ENCODE measurements around the gene PIK3AP1.

Gene PIK3AP1

GRCh38 chr10:96719200-96719599 lies 1.1 kb downstream of the PIK3AP1 start:
- TF ChIP-seq CTCF (conservative IDR thresholded peaks at IDR 0.05; ENCODE audit: low read length) = no peak
- no peak for DNase-seq (ENCODE audit: low read depth)
- H3K4me3 ChIP-seq (ENCODE audit: low read length) = no peak overlapping the region

GRCh38 chr10:96718304-96718990 lies 1.9 kb downstream of the PIK3AP1 start:
- H3K4me3 ChIP-seq (ENCODE audit: low read length) = no peak overlapping the region
- no peak for DNase-seq (ENCODE audit: low read depth)
- no peak for TF ChIP-seq CTCF (conservative IDR thresholded peaks at IDR 0.05; ENCODE audit: low read length)

- DNase-seq (ENCODE audit: low read depth) = no peak
- no peak for TF ChIP-seq CTCF (conservative IDR thresholded peaks at IDR 0.05; ENCODE audit: low read length)
- H3K4me3 ChIP-seq (ENCODE audit: low read length) = no peak overlapping the region
Observed at GRCh38 chr10:96716390-96716789, 3.9 kb downstream of the PIK3AP1 start.

- no peak for TF ChIP-seq CTCF (conservative IDR thresholded peaks at IDR 0.05; ENCODE audit: low read length)
- no peak for DNase-seq (ENCODE audit: low read depth)
Observed at GRCh38 chr10:96714746-96715255, 5.5 kb downstream of the PIK3AP1 start.

GRCh38 chr10:96714031-96714590 lies 6.2 kb downstream of the PIK3AP1 start:
- no peak for TF ChIP-seq CTCF (conservative IDR thresholded peaks at IDR 0.05; ENCODE audit: low read length)
- H3K4me3 ChIP-seq (ENCODE audit: low read length) = no peak overlapping the region
- peak; percentile 15 for DNase-seq (ENCODE audit: low read depth)

More at GRCh38 chr10:96714746-96715255, 5.5 kb downstream of the PIK3AP1 start:
- no peak overlapping the region for H3K4me3 ChIP-seq (ENCODE audit: low read length)

GRCh38 chr10:96712662-96713271 lies 7.5 kb downstream of the PIK3AP1 start:
- TF ChIP-seq CTCF (conservative IDR thresholded peaks at IDR 0.05; ENCODE audit: low read length) = no peak
- no peak for DNase-seq (ENCODE audit: low read depth)
- no peak overlapping the region for H3K4me3 ChIP-seq (ENCODE audit: low read length)

Measured in AG10803 (cell line).